Natural killer cell (primary cell): ENCODE data around the gene GPBP1. TPM values are rescaled to one million over a fixed set of nuclear protein-coding genes. Genes with fewer than 3 reads are reported as not detected.
"Not testable (repeated sequence)": the region's sequence is repeated elsewhere in the genome, so short reads cannot be mapped to it uniquely, and the experiment has no call there.

Source experiments
- ATAC-seq, 3 donors: fragments of 150-1000 bp in 2 of 3; fragments of 200-7000 bp in 1 of 3; cut with Tn5 transposase; 1 replicate in 1 of 3; 2 replicates in 2 of 3; pipeline ENCODE4 v1.10.0; 2021; ENCODE audit warnings: mild to moderate bottlenecking in 2 of 3, moderate library complexity in 2 of 3
- DNase-seq, 2 donors: peaks; one replicate each; pipeline versions ENCODE4 v3.0.0 to v3.0.0-alpha.2; 2013 to 2021; ENCODE audit warnings: mixed read lengths in 1 of 2
- H3K27ac ChIP-seq: one replicate; pipeline ENCODE4 v1.5.1; 2013; ENCODE audit warnings: mild to moderate bottlenecking, low read length
- H3K27me3 ChIP-seq: one replicate; pipeline ENCODE4 v1.6.1; 2013; ENCODE audit warnings: low read length; ENCODE audit not compliant: control insufficient read depth, insufficient read depth
- H3K36me3 ChIP-seq: one replicate; pipeline ENCODE4 v1.6.1; 2013; ENCODE audit warnings: low read length; ENCODE audit not compliant: control insufficient read depth, insufficient read depth
- H3K4me1 ChIP-seq: one replicate; pipeline ENCODE4 v1.6.1; 2013; ENCODE audit warnings: low read length; ENCODE audit not compliant: control insufficient read depth, insufficient read depth
- H3K4me3 ChIP-seq: one replicate; pipeline ENCODE4 v1.5.1; 2013; ENCODE audit warnings: low read length
- H3K9me3 ChIP-seq: one replicate; pipeline ENCODE4 v1.6.1; 2013; ENCODE audit warnings: low read length; ENCODE audit not compliant: control insufficient read depth, insufficient read depth
- H3K27ac Mint-ChIP-seq, 2 donors: one replicate each; pipeline ENCODE4 v1.8.0; 2022; ENCODE audit warnings: mild to moderate bottlenecking in 2 of 2, mixed read lengths in 2 of 2, moderate library complexity in 1 of 2
- H3K27me3 Mint-ChIP-seq, 2 donors: one replicate each; pipeline ENCODE4 v1.8.0; 2022; ENCODE audit warnings: low read depth in 2 of 2, mixed read lengths in 2 of 2
- H3K36me3 Mint-ChIP-seq: one replicate; pipeline ENCODE4 v1.8.0; 2022; ENCODE audit warnings: mixed read lengths
- H3K4me1 Mint-ChIP-seq, 2 donors: one replicate each; pipeline ENCODE4 v1.8.0; 2022; ENCODE audit warnings: mixed read lengths in 2 of 2
- H3K4me3 Mint-ChIP-seq: one replicate; pipeline ENCODE4 v1.8.0; 2022; ENCODE audit warnings: mild to moderate bottlenecking, moderate library complexity, mixed read lengths
- H3K9me3 Mint-ChIP-seq, 2 donors: one replicate each; pipeline ENCODE4 v1.8.0; 2022; ENCODE audit warnings: mixed read lengths in 2 of 2
- CTCF ChIP-seq: fragments of 200-600 bp; IDR thresholded peaks from one replicate; pipeline ENCODE4 v1.8.0; 2022; ENCODE audit warnings: antibody characterized with exemption
- WGBS: methylation state at CpG from one replicate; pipeline ENCODE4 v1.1.7; 2013; ENCODE audit warnings: missing lambda C conversion rate; ENCODE audit not compliant: insufficient coverage; 5-methylcytosine and 5-hydroxymethylcytosine counted together
- intact Hi-C: fragments of 100-400 bp; cut with micrococcal nuclease; formaldehyde crosslinking; loops from one replicate; pipeline ENCODE4 v1.14.2; 2022
- total RNA-seq, 4 donors: library from RNA; stranded (reverse); fragments of 120-200 nt in 1 of 4; gene quantifications; one replicate each; pipeline versions ENCODE4 v1.2.3 to v1.2.4, GENCODE V29; 2013 to 2022

GPBP1 gene
- total RNA-seq, 3 donors from 2014 or later (not counting 1 experiment from before 2014, with no cell fraction given): 104 to 130 (median 118) TPM

GRCh38 chr5:57157666-57158065, 16.2 kb upstream of the GPBP1 start:
- H3K27me3 Mint-ChIP-seq: no peaks in the 10 kb centered on the region
- H3K36me3 ChIP-seq: no peaks in the 10 kb centered on the region
- ATAC-seq: no peak
- no peak for DNase-seq
- H3K4me3 ChIP-seq: no peak overlapping the region
- H3K9me3 ChIP-seq: no peaks in the 10 kb centered on the region
- 97% methylated on average over 6 of the region's 7 CpGs for WGBS
- intact Hi-C loops: no loop called here
- no peaks in the 10 kb centered on the region for H3K4me1 ChIP-seq
- no peaks in the 10 kb centered on the region for H3K9me3 Mint-ChIP-seq
- TF ChIP-seq CTCF: no peak
- no peak overlapping the region for H3K27ac Mint-ChIP-seq
- peaks cover 6% of the 10 kb centered on the region for H3K36me3 Mint-ChIP-seq
- H3K27ac ChIP-seq: no peak overlapping the region
- H3K4me1 Mint-ChIP-seq: no peaks in the 10 kb centered on the region
- H3K4me3 Mint-ChIP-seq: no peak overlapping the region
- no peaks in the 10 kb centered on the region for H3K27me3 ChIP-seq

GRCh38 chr5:57163553-57164006, 10.3 kb upstream of the GPBP1 start:
- H3K27me3 ChIP-seq: no peaks in the 10 kb centered on the region
- Mint-ChIP-seq H3K36me3 (no peaks in the 10 kb centered on the region), H3K27ac (no peak overlapping the region), H3K27me3 (no peaks in the 10 kb centered on the region), H3K4me1 (no peaks in the 10 kb centered on the region), H3K4me3 (no peak overlapping the region), H3K9me3 (no peaks in the 10 kb centered on the region)
- no peaks in the 10 kb centered on the region for H3K4me1 ChIP-seq
- intact Hi-C loops: no loop called here
- DNase-seq (no peak), ATAC-seq (no peak)
- H3K27ac ChIP-seq: no peak overlapping the region
- WGBS: 95% methylated on average over 2 of the region's 3 CpGs
- H3K36me3 ChIP-seq: no peaks in the 10 kb centered on the region
- H3K9me3 ChIP-seq: no peaks in the 10 kb centered on the region
- TF ChIP-seq CTCF: no peak
- no peak overlapping the region for H3K4me3 ChIP-seq

- no peaks in the 10 kb centered on the region for H3K36me3 ChIP-seq
- H3K27me3 ChIP-seq: no peaks in the 10 kb centered on the region
- H3K27ac ChIP-seq: no peak overlapping the region
- WGBS: 91% methylated on average over 8 of the region's 8 CpGs
- DNase-seq: no peak
- no peak for ATAC-seq
- no peak overlapping the region for H3K27ac Mint-ChIP-seq
- intact Hi-C loops: no loop called here
- no peaks in the 10 kb centered on the region for H3K9me3 Mint-ChIP-seq
- no peaks in the 10 kb centered on the region for H3K9me3 ChIP-seq
- no peaks in the 10 kb centered on the region for H3K4me1 Mint-ChIP-seq
- no peak overlapping the region for H3K4me3 Mint-ChIP-seq
- no peak overlapping the region for H3K4me3 ChIP-seq
- no peaks in the 10 kb centered on the region for H3K27me3 Mint-ChIP-seq
- H3K4me1 ChIP-seq: no peaks in the 10 kb centered on the region
- no peak for TF ChIP-seq CTCF
- no peaks in the 10 kb centered on the region for H3K36me3 Mint-ChIP-seq
Observed at GRCh38 chr5:57164124-57164523, 9.7 kb upstream of the GPBP1 start.

- H3K27ac ChIP-seq, H3K36me3 Mint-ChIP-seq, H3K4me3 Mint-ChIP-seq, H3K4me1 Mint-ChIP-seq, H3K27me3 ChIP-seq, H3K36me3 ChIP-seq, H3K27me3 Mint-ChIP-seq, H3K4me1 ChIP-seq, H3K27ac Mint-ChIP-seq, H3K4me3 ChIP-seq, H3K9me3 ChIP-seq, intact Hi-C loops, DNase-seq, ATAC-seq, H3K9me3 Mint-ChIP-seq: not testable (repeated sequence)
- WGBS: 100% methylated on average over 3 of the region's 3 CpGs
Observed at GRCh38 chr5:57165171-57165570, 8.7 kb upstream of the GPBP1 start.
